SU-DHL-6 (cell line): ENCODE measurements around the gene DNAL1.

Experiments
- H2AFZ ChIP-seq: fragments of 200-600 bp; sonication (generic); 2 replicates; pipeline ENCODE4 v1.6.1; 2014; ENCODE audit warnings: low read depth, mild to moderate bottlenecking, moderate library complexity, mixed read lengths, antibody characterized with exemption, low read length; ENCODE audit not compliant: severe bottlenecking
- H3F3A ChIP-seq: fragments of 200-600 bp; shearing (Covaris generic); 2 replicates; pipeline ENCODE4 v1.6.0; 2016; ENCODE audit warnings: antibody characterized with exemption, mild to moderate bottlenecking; ENCODE audit not compliant: insufficient read depth
- H3K27ac ChIP-seq: fragments of 200-600 bp; sonication (generic); 2 replicates; pipeline ENCODE4 v1.5.1; 2016; ENCODE audit warnings: low read depth, mild to moderate bottlenecking, low read length, moderate library complexity, mixed read lengths
- H3K27me3 ChIP-seq: fragments of 200-600 bp; sonication (generic), shearing (Covaris generic); 2 replicates; pipeline ENCODE4 v1.6.0; 2014; ENCODE audit warnings: mild to moderate bottlenecking, low read length
- H3K36me3 ChIP-seq: fragments of 200-600 bp; sonication (generic); 2 replicates; pipeline ENCODE4 v1.6.1; 2014; ENCODE audit warnings: mild to moderate bottlenecking, low read length, mixed read lengths
- H3K4me2 ChIP-seq: fragments of 300-600, 200-600 bp; shearing (Covaris generic), sonication (generic); 2 replicates; pipeline ENCODE4 v1.6.0; 2014; ENCODE audit warnings: low read length, low read depth, mild to moderate bottlenecking; ENCODE audit not compliant: poor library complexity, severe bottlenecking
- H3K4me3 ChIP-seq: fragments of 200-600 bp; sonication (generic); 2 replicates; pipeline ENCODE4 v1.5.1; 2014; ENCODE audit warnings: antibody characterized with exemption, low read length, mild to moderate bottlenecking, mixed read lengths; ENCODE audit not compliant: insufficient read depth, poor library complexity, severe bottlenecking
- H3K79me2 ChIP-seq: fragments of 200-600 bp; sonication (generic); 2 replicates; pipeline ENCODE4 v1.6.1; 2014; ENCODE audit warnings: mild to moderate bottlenecking, low read length, moderate library complexity; ENCODE audit not compliant: insufficient read depth
- H3K9ac ChIP-seq: fragments of 200-600 bp; sonication (generic); 2 replicates; pipeline ENCODE4 v1.7.0; 2014; ENCODE audit warnings: mild to moderate bottlenecking, low read length
- H3K9me2 ChIP-seq: fragments of 200-600 bp; sonication (generic); replicated peaks from 2 replicates; pipeline ENCODE4 v1.6.1; 2014; ENCODE audit warnings: low read length; ENCODE audit not compliant: insufficient read depth
- H3K9me3 ChIP-seq: fragments of 200-600 bp; sonication (generic); 2 replicates; pipeline ENCODE4 v1.6.1; 2014; ENCODE audit warnings: low read length, mixed read lengths; ENCODE audit not compliant: insufficient read depth
- H4K20me1 ChIP-seq: fragments of 200-600 bp; sonication (generic); 2 replicates; pipeline ENCODE4 v1.6.1; 2014; ENCODE audit warnings: low read depth, mild to moderate bottlenecking, antibody characterized with exemption, low read length, moderate library complexity, mixed read lengths
- CTCF ChIP-seq: fragments of 200-600 bp; sonication (generic); IDR thresholded peaks from one replicate; pipeline ENCODE4 v1.5.1; 2017; ENCODE audit warnings: antibody characterized with exemption, mild to moderate bottlenecking, low read length, moderate library complexity; ENCODE audit not compliant: insufficient read depth, poor library complexity, severe bottlenecking
- EZH2phosphoT487 ChIP-seq: fragments of 200-600 bp; sonication (generic), shearing (Covaris generic); conservative IDR thresholded peaks from 2 replicates; pipeline ENCODE4 v1.6.1; 2018; ENCODE audit warnings: mild to moderate bottlenecking, antibody characterized with exemption, low read length, moderate library complexity, mixed read lengths

Gene DNAL1

GRCh38 chr14:73662487-73662943 is 17.7 kb downstream of the DNAL1 start:
- Histone ChIP-seq H3K27ac (no peak overlapping the region), H3K9me3 (no peaks in the 10 kb centered on the region)
- no peak for TF ChIP-seq EZH2phosphoT487

GRCh38 chr14:73663548-73664212 is 18.9 kb downstream of the DNAL1 start:
- no peaks in the 10 kb centered on the region for H3K36me3 ChIP-seq
- H3K4me2 ChIP-seq: no peak overlapping the region
- H2AFZ ChIP-seq: no peak overlapping the region
- H3K9ac ChIP-seq: no peak overlapping the region
- no peak overlapping the region for H3K27ac ChIP-seq
- no peaks in the 10 kb centered on the region for H4K20me1 ChIP-seq
- H3K79me2 ChIP-seq: no peaks in the 10 kb centered on the region
- no peaks in the 10 kb centered on the region for H3K9me2 ChIP-seq
- no peak overlapping the region for H3K4me3 ChIP-seq
- no peaks in the 10 kb centered on the region for H3K9me3 ChIP-seq
- no peaks in the 10 kb centered on the region for H3K27me3 ChIP-seq
- H3F3A ChIP-seq: no peaks in the 10 kb centered on the region; the same call in 1 of the 2 replicates
- no peak for TF ChIP-seq EZH2phosphoT487
- no peak for TF ChIP-seq CTCF

More at GRCh38 chr14:73662487-73662943, 17.7 kb downstream of the DNAL1 start:
- Histone ChIP-seq H3K9me2 (no peaks in the 10 kb centered on the region), H3K4me3 (no peak overlapping the region), H3F3A (no peaks in the 10 kb centered on the region; the same call in 1 of the 2 replicates), H3K4me2 (no peak overlapping the region), H3K36me3 (no peaks in the 10 kb centered on the region), H2AFZ (no peak overlapping the region), H3K9ac (no peak overlapping the region), H3K79me2 (no peaks in the 10 kb centered on the region), H4K20me1 (no peaks in the 10 kb centered on the region), H3K27me3 (no peaks in the 10 kb centered on the region)

- Histone ChIP-seq H3K4me3 (no peak overlapping the region), H3F3A (no peaks in the 10 kb centered on the region; the same call in 1 of the 2 replicates), H2AFZ (no peak overlapping the region), H3K4me2 (no peak overlapping the region), H3K27ac (no peak overlapping the region), H3K79me2 (no peaks in the 10 kb centered on the region), H3K9ac (no peak overlapping the region), H3K9me3 (no peaks in the 10 kb centered on the region), H3K36me3 (no peaks in the 10 kb centered on the region), H4K20me1 (no peaks in the 10 kb centered on the region), H3K27me3 (no peaks in the 10 kb centered on the region), H3K9me2 (no peaks in the 10 kb centered on the region)
- TF ChIP-seq CTCF (no peak), EZH2phosphoT487 (no peak)
These were observed 20.3 kb downstream of the DNAL1 start for GRCh38 chr14:73665130-73665529.

- Histone ChIP-seq H3K9me2 (no peaks in the 10 kb centered on the region), H3K27ac (no peak overlapping the region), H3K9me3 (no peaks in the 10 kb centered on the region), H4K20me1 (no peaks in the 10 kb centered on the region), H2AFZ (no peak overlapping the region), H3K4me3 (no peak overlapping the region), H3K79me2 (no peaks in the 10 kb centered on the region), H3K36me3 (no peaks in the 10 kb centered on the region), H3K9ac (no peak overlapping the region), H3K27me3 (no peaks in the 10 kb centered on the region), H3F3A (no peaks in the 10 kb centered on the region; the same call in 1 of the 2 replicates), H3K4me2 (no peak overlapping the region)
- TF ChIP-seq CTCF (no peak), EZH2phosphoT487 (no peak)
These were observed 21.8 kb downstream of the DNAL1 start for GRCh38 chr14:73666583-73666982.
